Left ventricle myocardium inferior (tissue), 1 donor: Measurements from ENCODE around the gene ATP13A3. TPM values are rescaled to one million over a fixed set of nuclear protein-coding genes. Genes with fewer than 3 reads are reported as not detected.
"Not testable (repeated sequence)": the region's sequence is repeated elsewhere in the genome, so short reads cannot be mapped to it uniquely, and the experiment has no call there.

Experiments used
- DNase-seq: peaks from one replicate; pipeline ENCODE4 v3.0.0-alpha.2; 2020
- H3K27ac ChIP-seq: fragments of 200-600 bp; replicated peaks from 2 replicates; pipeline ENCODE4 v1.8.0; 2021
- H3K27me3 ChIP-seq: fragments of 200-600 bp; 2 replicates; pipeline ENCODE4 v1.8.0; 2021; ENCODE audit warnings: low read depth
- H3K36me3 ChIP-seq: fragments of 200-600 bp; 2 replicates; pipeline ENCODE4 v1.8.0; 2021
- H3K4me1 ChIP-seq: fragments of 200-600 bp; 2 replicates; pipeline ENCODE4 v1.8.0; 2021
- H3K4me3 ChIP-seq: fragments of 200-600 bp; 2 replicates; pipeline ENCODE4 v1.8.0; 2021; ENCODE audit warnings: mild to moderate bottlenecking, moderate library complexity
- H3K9me3 ChIP-seq: fragments of 200-600 bp; replicated peaks from 2 replicates; pipeline ENCODE4 v1.8.0; 2021
- intact Hi-C: fragments of 100-400 bp; cut with micrococcal nuclease; formaldehyde crosslinking; loops from one replicate; pipeline ENCODE4 v1.11.0; 2022
- total RNA-seq: library from RNA; stranded (reverse); fragmentation: NEBNext Ultra II Directional; extraction: Animal tissue kit (Norgen Biotek cat#: 25700); gene quantifications from one replicate; pipeline ENCODE4 v1.2.1, GENCODE V29; 2021
- TF ChIP-seq, protein P1 (sequence below): fragments of 200-600 bp; IDR thresholded peaks from 2 replicates; pipeline ENCODE4 v1.8.0; 2021; ENCODE audit warnings: antibody characterized with exemption, mild to moderate bottlenecking, borderline replicate concordance
- donor health status: DM: no; HTN: yes; CAD: no; lungs with severe emphysema.

The ATP13A3 gene
- total RNA-seq, 1 donor from 2014 or later = 99.2 TPM

DNA sequence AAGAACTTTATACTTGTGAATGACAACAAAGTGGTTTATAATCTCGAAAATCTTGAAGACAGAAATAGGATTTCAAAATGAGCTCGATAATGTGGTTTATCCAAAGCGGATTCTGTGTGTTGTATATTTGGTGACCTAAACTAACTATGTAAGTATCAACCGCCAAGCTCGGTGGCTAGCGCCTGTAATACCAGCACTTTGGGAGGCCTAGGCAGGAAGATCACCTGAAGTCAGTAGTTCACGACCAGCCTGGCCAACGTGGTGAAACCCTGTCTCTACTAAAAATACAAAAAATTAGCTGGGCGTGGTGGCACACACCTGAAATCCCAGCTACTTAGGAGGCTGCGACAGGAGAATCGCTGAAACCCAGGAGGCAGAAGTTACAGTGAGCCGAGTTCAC lies 2.2 kb downstream of the ATP13A3 start:
- intact Hi-C loops = no loop called here
- peaks cover 64% of the 10 kb centered on the region for H3K4me1 ChIP-seq
- peak overlapping the region; percentile 80 for H3K4me3 ChIP-seq

DNA sequence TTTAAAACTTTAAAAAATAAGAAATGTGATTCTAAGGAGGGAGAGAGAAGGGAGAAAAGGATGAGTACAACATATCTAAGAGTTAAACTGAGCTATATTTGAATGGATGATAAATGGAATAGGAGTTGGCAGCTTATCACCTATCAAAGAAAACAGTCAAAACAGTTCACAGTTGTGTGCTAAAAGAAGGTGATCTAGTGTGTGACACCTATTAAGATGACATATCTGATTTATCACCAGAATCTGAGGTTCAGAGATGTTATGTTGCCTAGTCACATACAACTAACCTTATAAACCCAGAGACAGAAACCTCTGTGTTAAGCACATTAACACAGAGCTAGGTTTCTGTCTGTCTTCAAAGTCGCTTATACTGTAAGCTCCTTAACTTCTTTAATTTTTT lies 3.0 kb downstream of the ATP13A3 start:
- intact Hi-C loops = no loop called here
- no peak for DNase-seq
- Histone ChIP-seq H3K27me3 (no peaks in the 10 kb centered on the region), H3K9me3 (no peaks in the 10 kb centered on the region), H3K4me1 (peaks cover 64% of the 10 kb centered on the region), H3K4me3 (no peak overlapping the region), H3K27ac (no peak overlapping the region), H3K36me3 (no peaks in the 10 kb centered on the region)
- TF ChIP-seq, protein P1, sequence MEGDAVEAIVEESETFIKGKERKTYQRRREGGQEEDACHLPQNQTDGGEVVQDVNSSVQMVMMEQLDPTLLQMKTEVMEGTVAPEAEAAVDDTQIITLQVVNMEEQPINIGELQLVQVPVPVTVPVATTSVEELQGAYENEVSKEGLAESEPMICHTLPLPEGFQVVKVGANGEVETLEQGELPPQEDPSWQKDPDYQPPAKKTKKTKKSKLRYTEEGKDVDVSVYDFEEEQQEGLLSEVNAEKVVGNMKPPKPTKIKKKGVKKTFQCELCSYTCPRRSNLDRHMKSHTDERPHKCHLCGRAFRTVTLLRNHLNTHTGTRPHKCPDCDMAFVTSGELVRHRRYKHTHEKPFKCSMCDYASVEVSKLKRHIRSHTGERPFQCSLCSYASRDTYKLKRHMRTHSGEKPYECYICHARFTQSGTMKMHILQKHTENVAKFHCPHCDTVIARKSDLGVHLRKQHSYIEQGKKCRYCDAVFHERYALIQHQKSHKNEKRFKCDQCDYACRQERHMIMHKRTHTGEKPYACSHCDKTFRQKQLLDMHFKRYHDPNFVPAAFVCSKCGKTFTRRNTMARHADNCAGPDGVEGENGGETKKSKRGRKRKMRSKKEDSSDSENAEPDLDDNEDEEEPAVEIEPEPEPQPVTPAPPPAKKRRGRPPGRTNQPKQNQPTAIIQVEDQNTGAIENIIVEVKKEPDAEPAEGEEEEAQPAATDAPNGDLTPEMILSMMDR = no peak

More for the DNA sequence above, 2.2 kb downstream of the ATP13A3 start:
- peak overlapping the region; percentile 89 for H3K27ac ChIP-seq
- H3K27me3 ChIP-seq = no peaks in the 10 kb centered on the region
- TF ChIP-seq, protein P1 = no peak
- DNase-seq = no peak
- H3K36me3 ChIP-seq = no peaks in the 10 kb centered on the region
- no peaks in the 10 kb centered on the region for H3K9me3 ChIP-seq

DNA sequence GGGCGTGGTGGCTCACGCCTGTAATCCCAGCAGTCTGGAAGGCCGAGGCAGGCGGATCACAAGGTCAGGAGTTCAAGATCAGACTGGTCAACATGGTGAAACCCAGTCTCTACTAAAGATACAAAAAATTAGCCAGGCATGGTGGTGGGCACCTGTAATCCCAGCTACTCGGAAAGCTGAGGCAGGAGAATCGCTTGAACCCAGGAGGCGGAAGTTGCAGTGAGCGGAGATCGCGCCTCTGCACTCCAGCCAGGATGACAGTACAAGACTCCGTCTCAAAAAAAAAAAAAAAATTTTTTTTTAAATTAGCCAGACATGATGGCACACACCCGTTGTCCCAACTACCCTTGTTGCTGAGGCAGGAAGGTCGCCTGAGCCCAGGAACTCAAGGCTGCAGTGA lies 4.0 kb downstream of the ATP13A3 start:
- peaks cover 65% of the 10 kb centered on the region for H3K4me1 ChIP-seq
- intact Hi-C loops, H3K27me3 ChIP-seq, H3K36me3 ChIP-seq, DNase-seq, H3K27ac ChIP-seq, H3K9me3 ChIP-seq, H3K4me3 ChIP-seq: not testable (repeated sequence)

DNA sequence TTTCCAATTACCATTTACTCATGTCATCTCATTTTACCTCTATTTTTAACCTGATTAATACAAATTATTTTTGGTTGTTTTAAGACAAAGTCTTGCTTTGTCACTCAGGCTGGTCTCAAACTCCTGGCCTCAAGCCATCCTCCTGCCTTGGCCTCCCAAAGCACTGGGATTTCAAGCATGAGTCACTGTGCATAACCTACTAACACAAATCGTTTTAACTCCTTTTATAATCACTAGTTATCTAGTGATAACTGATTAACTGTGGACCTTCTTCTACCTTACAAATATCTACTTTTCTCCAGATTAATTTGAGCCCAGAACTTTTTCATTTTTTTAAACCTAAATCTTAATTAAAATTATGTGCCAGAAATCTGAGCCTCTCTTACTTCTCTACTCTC lies 4.6 kb downstream of the ATP13A3 start:
- H3K27ac ChIP-seq = no peak overlapping the region

DNA sequence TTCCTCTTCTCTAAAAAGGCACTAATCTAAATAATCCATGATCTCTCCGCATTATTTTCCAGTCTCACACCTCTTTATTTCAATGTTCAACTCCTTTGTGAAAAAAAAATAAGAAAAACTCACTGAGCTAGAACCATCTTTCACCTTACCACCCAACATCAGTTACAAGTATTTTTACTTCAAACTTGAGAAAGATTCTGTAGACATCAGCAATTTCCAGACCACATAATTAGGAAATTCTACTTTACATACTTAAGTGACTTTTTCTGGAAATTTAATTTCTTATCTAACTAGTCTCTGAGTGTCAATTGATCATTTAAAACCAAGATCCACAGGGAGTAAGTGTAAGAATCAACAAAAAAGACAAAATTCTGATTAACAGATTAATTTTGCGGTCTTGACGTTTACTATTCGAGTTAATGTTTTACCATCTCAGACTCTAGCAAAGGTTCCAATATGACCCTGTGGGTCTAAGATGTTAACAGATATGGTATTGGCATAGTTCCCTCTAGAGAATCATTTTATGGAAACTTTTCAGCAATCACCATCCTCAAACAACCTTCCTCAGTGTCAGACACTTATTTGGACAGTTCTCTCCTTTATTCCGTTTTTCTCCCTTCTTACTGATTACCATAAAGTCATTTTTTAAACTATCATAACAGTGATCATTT lies 5.1 kb downstream of the ATP13A3 start:
- Histone ChIP-seq H3K27me3 (no peaks in the 10 kb centered on the region), H3K4me3 (no peak overlapping the region), H3K27ac (no peak overlapping the region), H3K9me3 (no peaks in the 10 kb centered on the region), H3K4me1 (peaks cover 67% of the 10 kb centered on the region), H3K36me3 (no peaks in the 10 kb centered on the region)
- intact Hi-C loops = no loop called here
- TF ChIP-seq, protein P1 = no peak
- no peak for DNase-seq

More for the DNA sequence above, 4.6 kb downstream of the ATP13A3 start:
- Histone ChIP-seq H3K4me3 (no peak overlapping the region), H3K4me1 (peaks cover 65% of the 10 kb centered on the region), H3K36me3 (no peaks in the 10 kb centered on the region), H3K27me3 (no peaks in the 10 kb centered on the region), H3K9me3 (no peaks in the 10 kb centered on the region)
- DNase-seq = no peak
- intact Hi-C loops = no loop called here
- TF ChIP-seq, protein P1 = no peak

DNA sequence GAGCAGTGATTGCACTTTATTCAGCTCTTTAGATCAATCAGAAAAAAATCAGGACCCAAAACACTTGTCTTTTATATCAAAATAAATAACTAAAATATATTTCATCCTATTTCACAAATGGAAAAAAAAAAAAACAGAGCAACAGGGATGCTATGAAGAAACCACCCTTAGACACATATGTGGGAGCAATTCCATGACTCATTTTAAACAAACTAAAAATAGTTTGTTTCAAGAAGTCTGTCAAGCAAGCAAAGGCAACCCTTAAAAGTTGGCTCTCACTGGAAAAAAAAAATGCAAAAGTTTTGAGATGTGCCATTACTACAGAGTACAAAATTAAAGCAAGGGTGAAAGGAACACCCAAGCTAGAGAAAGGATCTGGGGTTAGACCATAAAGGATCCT lies 5.7 kb downstream of the ATP13A3 start:
- no peak overlapping the region for H3K27ac ChIP-seq
- TF ChIP-seq, protein P1 = no peak
- H3K27me3 ChIP-seq = no peaks in the 10 kb centered on the region
- H3K4me3 ChIP-seq = no peak overlapping the region
- H3K36me3 ChIP-seq = no peaks in the 10 kb centered on the region
- intact Hi-C loops = no loop called here
- H3K4me1 ChIP-seq = peaks cover 71% of the 10 kb centered on the region
- DNase-seq = no peak
- no peaks in the 10 kb centered on the region for H3K9me3 ChIP-seq
